Parathyroid adenoma (tissue), 2 donors: ENCODE data around the gene ZSCAN18.

ENCODE experiments used
- H2AFZ ChIP-seq: fragments of 300-600 bp; sonication (generic); one replicate; pipeline ENCODE4 v1.7.0; 2017; ENCODE audit warnings: antibody characterized with exemption, mild to moderate bottlenecking
- H3K27ac ChIP-seq: fragments of 300-600 bp; sonication (generic); one replicate; pipeline ENCODE4 v1.7.0; 2017
- H3K27me3 ChIP-seq: fragments of 300-600 bp; sonication (generic); one replicate; pipeline ENCODE4 v1.7.0; 2017; ENCODE audit warnings: low read length; ENCODE audit not compliant: control insufficient read depth, insufficient read depth
- H3K36me3 ChIP-seq: fragments of 300-600 bp; sonication (generic); one replicate; pipeline ENCODE4 v1.7.0; 2017; ENCODE audit warnings: low read length; ENCODE audit not compliant: control insufficient read depth, insufficient read depth
- H3K4me1 ChIP-seq: fragments of 300-600 bp; sonication (generic); one replicate; pipeline ENCODE4 v1.7.0; 2017; ENCODE audit warnings: control low read depth
- H3K4me2 ChIP-seq: fragments of 300-600 bp; sonication (generic); one replicate; pipeline ENCODE4 v1.7.0; 2017; ENCODE audit warnings: low read length
- H3K4me3 ChIP-seq: fragments of 300-600 bp; sonication (generic); one replicate; pipeline ENCODE4 v1.7.0; 2017; ENCODE audit warnings: low read depth, low read length
- H3K79me2 ChIP-seq: fragments of 300-600 bp; sonication (generic); one replicate; pipeline ENCODE4 v1.7.0; 2017; ENCODE audit warnings: control low read depth
- H3K9ac ChIP-seq: fragments of 300-600 bp; sonication (generic); one replicate; pipeline ENCODE4 v1.7.0; 2017; ENCODE audit warnings: mild to moderate bottlenecking
- H3K9me3 ChIP-seq: fragments of 300-600 bp; sonication (generic); one replicate; pipeline ENCODE4 v1.7.0; 2017; ENCODE audit warnings: low read length; ENCODE audit not compliant: control insufficient read depth
- CTCF ChIP-seq: fragments of 300-600 bp; sonication (generic); IDR thresholded peaks from one replicate; pipeline ENCODE4 v1.7.0; 2017; ENCODE audit warnings: antibody characterized with exemption, mild to moderate bottlenecking
- donor health status: primary hyperparathyroidism.

Gene ZSCAN18

GRCh38 chr19:58052256-58052655 is 45.8 kb downstream of the ZSCAN18 start:
- no peaks in the 10 kb centered on the region for H3K27me3 ChIP-seq
- H3K79me2 ChIP-seq = no peaks in the 10 kb centered on the region
- H3K4me2 ChIP-seq = no peak overlapping the region
- H3K9me3 ChIP-seq = no peaks in the 10 kb centered on the region
- no peaks in the 10 kb centered on the region for H3K4me1 ChIP-seq
- no peak overlapping the region for H3K4me3 ChIP-seq
- H2AFZ ChIP-seq = no peak overlapping the region
- no peak overlapping the region for H3K9ac ChIP-seq
- H3K27ac ChIP-seq = no peak overlapping the region
- no peak for TF ChIP-seq CTCF
- H3K36me3 ChIP-seq = no peaks in the 10 kb centered on the region

- Histone ChIP-seq H2AFZ (no peak overlapping the region), H3K9me3 (no peaks in the 10 kb centered on the region), H3K9ac (no peak overlapping the region), H3K4me3 (no peak overlapping the region), H3K36me3 (no peaks in the 10 kb centered on the region), H3K27me3 (no peaks in the 10 kb centered on the region), H3K79me2 (no peaks in the 10 kb centered on the region), H3K4me2 (no peak overlapping the region), H3K4me1 (no peaks in the 10 kb centered on the region), H3K27ac (no peak overlapping the region)
- TF ChIP-seq CTCF = no peak
Measured at GRCh38 chr19:58047672-58048071, 50.4 kb downstream of the ZSCAN18 start.

GRCh38 chr19:58046856-58047255 is 51.2 kb downstream of the ZSCAN18 start:
- TF ChIP-seq CTCF = no peak
- Histone ChIP-seq H3K9ac (no peak overlapping the region), H3K4me1 (no peaks in the 10 kb centered on the region), H3K27me3 (no peaks in the 10 kb centered on the region), H3K9me3 (no peaks in the 10 kb centered on the region), H3K4me3 (no peak overlapping the region), H2AFZ (no peak overlapping the region), H3K36me3 (no peaks in the 10 kb centered on the region), H3K27ac (no peak overlapping the region), H3K79me2 (no peaks in the 10 kb centered on the region), H3K4me2 (no peak overlapping the region)

- H3K4me1 ChIP-seq = no peaks in the 10 kb centered on the region
- H3K9me3 ChIP-seq = no peaks in the 10 kb centered on the region
- no peaks in the 10 kb centered on the region for H3K27me3 ChIP-seq
- H3K4me2 ChIP-seq = no peak overlapping the region
- TF ChIP-seq CTCF = no peak
- no peak overlapping the region for H3K4me3 ChIP-seq
- no peak overlapping the region for H2AFZ ChIP-seq
- no peaks in the 10 kb centered on the region for H3K36me3 ChIP-seq
- H3K79me2 ChIP-seq = no peaks in the 10 kb centered on the region
- no peak overlapping the region for H3K27ac ChIP-seq
- no peak overlapping the region for H3K9ac ChIP-seq
Measured at GRCh38 chr19:58045411-58046050, 52.5 kb downstream of the ZSCAN18 start.

GRCh38 chr19:58044886-58045285 is 53.1 kb downstream of the ZSCAN18 start:
- H3K9me3 ChIP-seq = no peaks in the 10 kb centered on the region
- no peak overlapping the region for H2AFZ ChIP-seq
- H3K4me2 ChIP-seq = no peak overlapping the region
- no peaks in the 10 kb centered on the region for H3K4me1 ChIP-seq
- H3K27ac ChIP-seq = no peak overlapping the region
- H3K4me3 ChIP-seq = no peak overlapping the region
- no peaks in the 10 kb centered on the region for H3K27me3 ChIP-seq
- H3K9ac ChIP-seq = no peak overlapping the region
- H3K79me2 ChIP-seq = no peaks in the 10 kb centered on the region
- no peak for TF ChIP-seq CTCF
- no peaks in the 10 kb centered on the region for H3K36me3 ChIP-seq
